Stimulated activated CD4-positive, alpha-beta T cell treated with anti-CD3 and anti-CD28 coated beads, Interleukin-1b, Interleukin-23, amount 100 ng/mL, for 4 hours (primary cell): ENCODE results near the gene TOP3A.
"Not testable (repeated sequence)": the region's sequence is repeated elsewhere in the genome, so short reads cannot be mapped to it uniquely, and the experiment has no call there.

ENCODE experiments used
- DNase-seq, 2 donors: peaks; one replicate each; pipeline ENCODE4 v3.0.0-alpha.2; 2020; ENCODE audit warnings: low read depth in 2 of 2

Gene TOP3A

GRCh38 chr17:18323507-18324139, 8.8 kb upstream of the TOP3A start:
- DNase-seq, result no peak

DNA sequence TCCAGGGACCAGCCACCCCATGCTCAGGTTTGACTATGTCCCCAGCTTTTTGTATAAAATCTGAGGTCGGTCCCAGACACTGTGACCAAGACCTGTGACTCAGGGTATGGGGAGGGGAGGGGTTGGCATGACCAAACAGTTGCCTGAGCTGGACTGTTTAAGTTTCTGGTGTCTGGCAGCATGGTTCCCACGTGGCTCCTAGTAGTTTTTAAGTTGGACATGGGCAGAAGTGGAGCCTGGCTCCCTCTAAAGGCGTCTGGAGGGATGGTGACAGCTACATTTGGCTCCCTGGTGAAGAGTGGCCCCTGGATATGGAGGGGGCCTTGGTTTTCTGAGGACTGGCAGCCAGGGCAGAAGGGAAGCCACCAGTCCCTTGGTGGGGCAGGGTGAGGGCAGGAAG, 8.2 kb upstream of the TOP3A start:
- DNase-seq, result no peak

DNA sequence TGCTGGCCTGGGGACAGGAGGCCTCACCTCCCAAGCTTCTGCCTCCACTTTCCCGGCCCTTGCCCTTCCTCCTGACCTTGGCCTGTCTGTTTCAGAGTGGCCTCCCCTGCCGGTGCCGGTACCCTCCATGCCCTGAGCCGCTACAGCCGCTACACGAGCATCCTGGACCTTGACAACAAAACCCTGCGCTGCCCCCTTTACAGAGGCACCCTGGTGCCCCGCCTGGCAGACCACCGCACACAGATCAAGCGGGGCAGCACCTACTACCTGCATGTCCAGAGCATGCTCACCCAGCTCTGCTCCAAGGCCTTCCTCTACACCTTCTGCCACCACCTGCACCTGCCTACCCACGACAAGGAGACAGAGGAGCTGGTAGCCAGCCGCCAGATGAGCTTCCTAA, 7.7 kb upstream of the TOP3A start:
- DNase-seq, result no peak

DNA sequence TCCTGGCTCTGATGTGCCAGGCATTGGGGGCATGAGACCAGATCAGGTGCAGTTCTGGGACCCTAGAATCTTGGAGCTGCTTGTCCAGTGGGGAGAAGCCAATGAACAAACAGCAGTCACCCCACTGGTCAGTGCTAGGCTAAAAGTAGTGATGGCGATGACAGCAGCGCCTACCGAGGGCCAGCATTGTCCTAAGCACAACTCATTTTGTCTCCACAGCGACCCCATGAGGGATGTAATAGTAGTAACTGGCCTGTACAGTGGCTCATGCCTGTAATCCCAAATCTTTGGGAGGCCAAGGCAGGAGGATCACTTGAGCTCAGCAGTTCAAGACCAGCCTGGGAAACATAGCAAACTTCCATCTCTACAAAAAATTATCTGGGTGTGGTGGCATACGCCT, 6.5 kb upstream of the TOP3A start:
- DNase-seq, result no peak

DNA sequence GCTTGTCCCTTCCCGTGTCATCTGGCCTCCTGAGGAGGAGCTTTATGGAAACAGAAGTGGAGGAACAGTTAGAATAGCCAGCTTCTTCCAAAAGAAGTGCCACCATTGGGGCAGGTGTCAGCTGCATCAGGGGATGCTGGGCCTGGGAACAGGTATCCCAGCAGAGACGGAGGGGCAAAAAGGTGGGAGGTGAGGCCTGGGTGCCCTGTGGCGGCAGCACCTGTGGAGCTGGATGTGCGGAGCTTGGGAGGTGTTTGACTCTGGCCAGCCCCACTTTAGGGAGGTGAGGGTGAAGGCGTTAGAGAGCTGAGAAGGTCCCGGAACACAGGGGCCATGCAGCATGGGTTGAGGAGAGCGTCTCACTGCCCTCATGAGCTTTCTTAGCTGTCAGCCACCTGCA, 5.5 kb upstream of the TOP3A start:
- DNase-seq, result no peak

DNA sequence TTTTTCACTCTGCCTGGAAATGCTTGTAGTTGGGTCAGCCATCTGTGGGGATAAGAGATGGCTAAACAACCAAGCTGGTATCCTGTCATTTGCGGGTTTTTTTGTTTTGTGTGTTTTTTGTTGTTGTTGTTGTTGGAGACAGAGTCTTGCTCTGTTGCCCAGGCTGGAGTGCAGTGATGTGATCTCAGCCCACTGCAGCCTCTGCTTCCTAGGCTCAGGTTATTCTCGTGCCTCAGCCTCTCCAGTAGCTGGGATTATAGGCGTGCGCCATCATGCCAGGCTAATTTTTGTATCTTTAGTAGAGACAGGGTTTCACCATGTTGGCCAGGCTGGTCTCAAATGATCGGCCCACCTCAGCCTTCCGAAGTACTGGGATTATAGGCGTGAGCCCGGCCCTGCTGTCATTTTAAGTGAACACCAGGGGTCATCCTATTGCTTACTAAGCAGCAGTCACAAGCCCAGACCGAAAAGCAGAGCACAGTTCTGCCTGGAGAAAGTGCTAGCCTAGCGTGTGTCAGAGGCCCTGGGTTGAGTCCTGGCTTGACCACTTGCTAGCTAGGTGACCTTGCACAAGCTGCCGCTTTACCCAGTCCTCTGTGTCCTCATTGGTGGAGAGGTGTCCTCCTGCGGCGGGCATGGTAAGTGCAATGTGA, 4.9 kb upstream of the TOP3A start:
- DNase-seq, result no peak

DNA sequence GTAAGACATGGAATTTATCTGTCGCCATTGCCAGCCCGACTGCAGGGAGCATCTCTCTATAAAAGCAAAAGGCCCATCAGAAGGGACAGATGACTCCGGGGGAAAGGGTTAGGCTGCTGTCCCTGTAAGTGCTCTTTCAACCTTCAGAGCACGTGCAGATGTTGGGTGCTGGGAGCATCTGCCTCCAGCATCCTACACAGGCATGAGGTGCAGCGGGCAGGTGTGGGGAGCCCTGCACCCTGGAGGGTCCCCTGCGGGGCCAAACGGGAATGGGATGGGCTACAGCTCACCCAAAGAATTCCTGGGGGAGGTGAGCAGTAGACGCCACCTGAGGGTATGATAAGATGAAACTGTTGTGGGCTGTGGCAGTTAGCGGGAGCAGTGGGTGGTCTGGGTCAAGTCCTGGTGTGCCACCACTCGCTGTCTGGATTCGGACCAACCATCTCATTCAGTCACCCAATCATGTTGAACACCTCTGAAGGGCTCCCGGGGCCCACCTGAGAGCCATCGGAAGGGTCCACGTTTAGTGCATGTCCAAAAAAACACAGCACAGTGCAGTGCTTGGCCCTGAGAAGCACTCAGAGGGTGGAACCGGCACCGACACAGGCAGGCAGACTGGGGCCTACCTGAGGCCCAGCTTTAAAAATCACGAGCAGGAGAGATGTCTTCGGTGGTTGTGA, 4.1 kb upstream of the TOP3A start:
- no peak for DNase-seq

DNA sequence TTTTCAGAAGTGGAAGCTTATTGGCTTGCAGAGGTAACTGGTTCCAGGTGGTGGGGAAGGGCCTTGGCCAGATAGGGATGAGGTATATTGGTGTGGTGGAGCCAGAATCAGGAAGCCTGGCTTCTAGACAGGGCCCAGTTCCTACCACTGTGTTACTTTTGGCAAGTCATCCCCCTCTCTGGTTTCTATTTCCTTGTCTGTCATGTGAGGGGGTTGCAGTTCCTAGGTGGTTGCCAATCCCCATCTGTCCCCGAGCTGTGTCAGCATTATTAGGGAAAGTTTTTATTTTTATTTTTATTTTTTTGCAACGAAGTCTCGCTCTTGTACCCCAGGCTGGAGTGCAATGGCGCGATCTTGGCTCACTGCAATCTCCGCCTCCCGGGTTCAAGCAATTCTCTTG, 3.3 kb upstream of the TOP3A start:
- no peak for DNase-seq

GRCh38 chr17:18315961-18316360, 1.2 kb upstream of the TOP3A start:
- no peak for DNase-seq

DNA sequence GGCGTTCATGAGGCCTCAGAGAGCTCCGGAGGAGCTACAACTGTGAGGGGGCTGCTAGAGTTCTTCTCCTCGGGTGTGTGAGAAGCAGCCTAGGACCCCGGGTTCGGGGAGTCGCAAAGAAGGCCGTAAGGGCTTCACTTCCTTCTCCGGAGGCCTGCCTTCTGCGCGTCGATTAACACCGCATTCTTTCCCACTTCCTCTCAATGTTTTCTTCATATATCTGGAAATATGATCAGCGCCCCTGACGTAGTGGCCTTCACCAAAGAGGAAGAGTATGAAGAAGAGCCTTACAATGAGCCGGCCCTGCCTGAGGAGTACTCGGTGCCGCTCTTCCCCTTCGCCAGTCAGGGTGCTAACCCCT, 748 bp upstream of the TOP3A start:
- no peak for DNase-seq

- no peak for DNase-seq
Measured at GRCh38 chr17:18314059-18314730, 599 bp downstream of the TOP3A start.

- DNase-seq, result no peak
Measured at GRCh38 chr17:18309202-18309601, 5.6 kb downstream of the TOP3A start.

- not testable (repeated sequence) for DNase-seq
Measured at GRCh38 chr17:18303206-18303605, 11.6 kb downstream of the TOP3A start.

DNA sequence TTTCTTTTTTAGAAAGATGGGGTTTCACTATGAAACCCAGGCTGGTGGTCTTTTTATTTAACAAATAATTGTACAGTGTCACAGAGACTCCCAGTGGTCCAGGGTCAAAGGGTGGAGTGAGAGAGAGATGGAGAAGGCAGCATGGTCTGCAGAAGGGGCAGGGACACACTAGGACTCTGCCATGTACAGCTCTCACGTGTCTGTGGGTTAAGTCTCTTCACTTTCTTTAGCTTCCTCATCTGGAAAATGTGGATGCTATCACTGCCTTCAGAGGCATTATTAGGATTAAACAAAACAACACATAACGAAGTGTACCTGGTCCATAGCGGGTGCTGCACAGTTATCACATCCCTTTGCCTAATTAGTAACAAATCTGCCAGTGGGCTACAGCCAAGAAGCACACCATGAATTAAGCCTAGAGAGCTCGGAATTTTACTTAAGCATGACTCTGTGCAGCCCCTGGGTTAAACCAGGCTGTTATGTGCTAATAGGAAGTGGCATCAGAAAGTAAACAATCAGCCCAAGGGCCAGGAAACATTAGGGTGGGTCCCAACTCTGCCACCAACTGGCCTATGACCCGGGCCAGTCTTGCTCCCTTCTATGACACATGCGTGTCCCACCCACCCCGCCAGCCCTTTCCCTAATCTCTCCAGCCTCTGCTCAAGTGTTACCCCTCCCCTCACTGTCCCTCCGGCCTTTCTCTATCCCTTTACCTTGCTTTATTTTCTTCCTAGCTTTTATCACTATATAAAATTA, 13.9 kb downstream of the TOP3A start:
- no peak for DNase-seq

DNA sequence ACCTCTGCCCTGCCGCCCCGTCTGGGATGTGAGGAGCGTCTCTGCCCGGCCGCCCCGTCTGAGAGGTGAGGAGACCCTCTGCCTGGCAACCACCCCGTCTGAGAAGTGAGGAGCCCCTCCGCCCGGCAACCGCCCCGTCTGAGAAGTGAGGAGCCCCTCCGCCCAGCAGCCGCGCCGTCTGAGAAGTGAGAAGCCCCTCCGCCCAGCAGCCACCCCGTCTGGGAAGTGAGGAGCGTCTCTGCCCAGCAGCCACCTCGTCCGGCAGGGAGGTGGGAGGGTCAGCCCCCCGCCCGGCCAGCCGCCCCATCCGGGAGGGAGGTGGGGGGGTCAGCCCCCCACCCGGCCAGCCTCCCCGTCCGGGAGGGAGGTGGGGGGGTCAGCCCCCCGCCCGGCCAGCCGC, 16.7 kb downstream of the TOP3A start:
- DNase-seq, result not testable (repeated sequence)

GRCh38 chr17:18291718-18292540, 22.9 kb downstream of the TOP3A start:
- no peak for DNase-seq

GRCh38 chr17:18285296-18285695, 29.5 kb downstream of the TOP3A start:
- no peak for DNase-seq

DNA sequence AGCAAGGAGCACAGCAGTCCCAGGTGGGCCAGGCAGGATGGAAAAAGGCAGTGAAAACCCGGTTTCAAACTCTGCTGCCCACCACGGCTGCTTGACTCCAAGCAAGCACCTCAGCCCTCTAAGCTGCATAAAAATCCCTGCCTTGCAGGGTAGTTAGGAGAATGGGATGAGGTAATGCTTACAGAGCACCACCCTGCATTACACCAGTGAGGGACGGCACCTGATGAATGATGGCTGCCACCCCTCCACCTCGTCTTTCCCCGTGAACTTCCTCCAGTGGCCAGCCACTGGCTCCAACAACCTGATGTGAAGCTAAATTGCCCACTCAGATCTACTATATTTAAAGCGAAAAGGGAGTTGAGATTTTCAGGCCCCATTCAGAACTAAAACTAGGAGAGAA, 33.0 kb downstream of the TOP3A start:
- DNase-seq, result no peak

DNA sequence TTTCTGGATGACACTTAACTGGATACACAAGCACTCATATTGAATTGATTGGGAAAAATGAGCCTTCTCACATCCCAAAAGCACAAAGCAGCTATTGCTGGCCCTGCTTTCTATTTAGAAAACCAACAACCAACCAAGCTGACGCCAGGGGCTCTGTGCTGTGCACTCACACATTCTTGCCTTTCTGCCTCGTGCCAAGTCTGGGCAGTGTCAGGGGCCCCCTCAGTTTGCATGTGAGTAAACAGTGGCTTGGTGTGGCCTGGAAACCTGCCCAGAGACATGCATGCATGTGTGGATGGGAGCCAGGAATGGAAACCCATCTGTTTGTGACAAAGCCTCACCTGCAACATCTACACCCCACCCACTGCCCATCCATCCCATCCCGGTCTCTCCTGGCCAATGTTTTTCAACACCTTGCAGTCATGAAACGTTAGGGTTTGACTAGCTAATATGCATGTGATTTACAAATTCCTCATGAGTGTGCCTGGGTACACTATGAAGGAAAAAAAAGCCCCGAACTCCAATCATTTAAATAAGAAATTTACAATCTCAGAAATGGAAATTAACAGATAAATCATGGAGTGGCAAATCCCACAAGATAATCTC, 33.9 kb downstream of the TOP3A start:
- no peak for DNase-seq

DNA sequence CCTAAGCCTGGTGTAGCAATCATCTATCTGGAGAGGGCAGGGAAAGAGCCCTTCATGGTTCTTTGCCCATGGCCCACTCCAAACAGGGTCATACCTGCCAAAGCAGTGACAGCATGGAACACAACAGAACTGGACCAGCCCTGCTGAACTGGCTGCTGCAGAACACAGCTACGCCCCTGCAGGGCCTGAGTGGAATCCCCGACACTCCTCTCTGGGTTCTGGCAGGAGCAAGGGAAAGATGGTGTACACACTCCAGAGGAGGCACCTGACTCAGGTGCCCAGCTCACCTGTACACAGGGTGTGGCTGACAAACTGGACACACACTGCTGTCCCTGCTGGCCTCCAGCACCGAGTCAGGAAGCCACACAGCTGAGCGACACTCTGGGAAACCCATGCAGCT, 34.5 kb downstream of the TOP3A start:
- no peak for DNase-seq

DNA sequence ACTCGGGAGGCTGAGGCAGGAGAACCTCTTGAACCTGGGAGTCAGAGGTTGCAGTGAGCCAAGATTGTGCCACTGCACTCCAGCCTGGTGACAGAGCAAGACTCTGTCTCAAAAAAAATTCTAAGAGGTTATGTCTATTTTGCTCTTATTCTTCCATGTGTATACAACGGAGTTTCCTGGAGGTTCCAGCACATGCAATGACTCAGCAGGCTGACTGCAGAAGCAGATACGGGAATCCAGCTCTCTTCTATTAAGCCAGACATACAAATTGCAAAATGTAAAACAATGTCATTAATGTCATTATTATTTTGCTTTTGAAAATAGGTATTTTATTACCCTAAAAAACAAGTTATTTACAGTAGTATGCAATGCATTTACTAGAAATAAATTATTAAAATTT, 35.9 kb downstream of the TOP3A start:
- no peak for DNase-seq
